Tongue (tissue), 2 donors: Measurements from ENCODE around the gene NBAS. TPM values are rescaled to one million over a fixed set of nuclear protein-coding genes. Genes with fewer than 3 reads are reported as not detected.
"Not testable (repeated sequence)": the region's sequence is repeated elsewhere in the genome, so short reads cannot be mapped to it uniquely, and the experiment has no call there.

Experiments used
- DNase-seq: peaks from one replicate; pipeline ENCODE4 v3.0.0-alpha.2; 2015
- total RNA-seq: library from RNA; depleted of rRNA; stranded (reverse); fragments of >200 nt; gene quantifications from one replicate; pipeline ENCODE4 v1.2.3, GENCODE V29; 2014

Gene NBAS
- total RNA-seq, 1 donor from 2014 or later = 73.3 TPM

GRCh38 chr2:15260196-15260595 is 300.9 kb downstream of the NBAS start:
- DNase-seq = no peak

GRCh38 chr2:15259356-15259756 is 301.8 kb downstream of the NBAS start:
- no peak for DNase-seq

DNA sequence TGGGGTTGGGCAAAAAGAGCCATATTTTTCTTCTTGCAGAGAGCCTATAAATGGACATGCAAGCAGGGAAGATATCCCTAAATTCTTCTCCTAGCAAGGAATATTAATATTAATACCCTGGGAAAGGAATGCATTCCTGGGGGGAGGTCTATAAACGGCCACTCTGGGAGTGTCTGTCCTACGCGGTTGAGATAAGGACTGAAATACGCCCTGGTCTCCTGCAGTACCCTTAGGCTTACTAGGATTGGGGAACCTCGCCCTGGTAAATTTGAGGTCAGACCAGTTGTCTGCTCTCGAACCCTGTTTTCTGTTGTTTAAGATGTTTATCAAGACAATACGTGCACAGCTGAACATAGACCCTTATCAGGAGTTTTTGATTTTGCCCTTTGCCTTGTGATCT is 302.7 kb downstream of the NBAS start:
- DNase-seq = not testable (repeated sequence)

DNA sequence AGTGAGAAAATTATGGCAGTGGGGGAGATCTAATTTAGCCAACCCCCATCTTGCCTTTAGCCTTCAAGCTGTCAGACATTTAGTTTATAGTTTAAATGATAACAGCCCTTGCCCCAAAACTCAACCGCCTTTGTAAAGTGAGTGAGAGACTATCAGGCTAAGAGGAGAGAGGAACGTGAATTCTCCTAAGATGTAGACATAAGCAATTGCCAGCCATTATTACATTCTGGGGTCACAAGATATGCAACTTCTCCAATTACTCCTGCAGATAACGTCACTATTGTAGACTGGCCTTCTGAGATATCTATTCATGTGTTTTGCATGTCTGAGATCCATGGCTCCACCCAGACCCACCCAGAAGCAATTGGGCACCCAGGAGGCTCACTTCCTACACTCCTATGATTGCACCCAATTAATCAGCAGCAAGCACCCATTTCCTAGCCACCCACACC is 307.3 kb downstream of the NBAS start:
- DNase-seq = no peak

DNA sequence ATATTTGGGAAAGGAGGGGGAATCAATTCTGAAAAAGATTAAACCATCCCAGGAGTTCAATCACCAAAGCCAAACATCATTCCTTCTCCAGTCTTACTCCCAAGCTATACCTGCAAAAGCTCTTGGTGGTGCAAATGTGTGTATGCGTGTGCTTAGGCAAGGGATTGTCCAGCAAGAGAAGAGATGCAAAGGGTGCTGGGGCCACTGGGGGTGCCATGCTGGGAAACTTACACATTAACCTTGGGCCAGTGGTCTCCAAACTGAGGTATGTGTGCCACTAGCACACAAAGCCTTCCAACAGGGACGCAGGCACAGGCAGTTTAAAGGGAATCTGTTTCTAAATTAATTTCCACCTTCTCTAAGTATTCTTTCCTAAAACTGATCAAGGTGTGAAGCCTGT is 307.9 kb downstream of the NBAS start:
- no peak for DNase-seq

- no peak for DNase-seq
Observed at GRCh38 chr2:15251753-15252152, 309.4 kb downstream of the NBAS start.

DNA sequence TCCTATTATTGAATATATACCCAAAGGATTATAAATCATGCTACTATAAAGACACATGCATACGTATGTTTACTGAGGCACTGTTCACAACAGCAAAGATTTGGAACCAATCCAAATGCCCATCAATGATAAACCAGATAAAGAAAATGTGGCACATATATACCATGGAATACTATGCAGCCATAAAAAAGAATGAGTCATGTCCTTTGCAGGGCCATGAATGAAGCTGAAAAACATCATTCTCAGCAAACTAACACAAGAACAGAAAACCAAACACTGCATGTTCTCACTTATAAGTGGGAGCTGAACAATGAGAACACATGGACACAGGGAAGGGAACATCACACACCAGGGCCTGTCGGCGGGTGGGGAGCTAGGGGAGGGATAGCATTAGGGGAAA is 310.2 kb downstream of the NBAS start:
- DNase-seq = not testable (repeated sequence)

DNA sequence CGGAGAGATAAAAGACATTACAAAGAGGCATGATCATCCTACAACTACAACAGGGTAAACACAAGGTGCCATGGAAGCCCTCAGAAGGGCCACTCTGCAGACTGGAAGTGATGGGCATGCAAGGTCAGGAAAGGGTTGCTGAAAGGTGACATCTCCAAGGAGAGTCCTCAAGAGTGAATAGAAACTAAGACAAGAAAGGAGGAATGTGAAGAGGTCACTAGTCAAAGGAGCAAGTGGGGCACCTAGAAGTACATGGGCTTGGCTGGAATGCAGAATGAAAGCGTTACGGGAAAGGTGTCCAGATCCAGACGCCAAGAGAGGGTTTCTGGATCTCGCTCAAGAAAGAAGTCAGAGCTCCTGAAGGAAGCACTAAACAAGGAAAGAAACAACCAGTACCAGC is 314.3 kb downstream of the NBAS start:
- DNase-seq = no peak

GRCh38 chr2:15243762-15244161 is 317.4 kb downstream of the NBAS start:
- DNase-seq = peak; percentile 22

DNA sequence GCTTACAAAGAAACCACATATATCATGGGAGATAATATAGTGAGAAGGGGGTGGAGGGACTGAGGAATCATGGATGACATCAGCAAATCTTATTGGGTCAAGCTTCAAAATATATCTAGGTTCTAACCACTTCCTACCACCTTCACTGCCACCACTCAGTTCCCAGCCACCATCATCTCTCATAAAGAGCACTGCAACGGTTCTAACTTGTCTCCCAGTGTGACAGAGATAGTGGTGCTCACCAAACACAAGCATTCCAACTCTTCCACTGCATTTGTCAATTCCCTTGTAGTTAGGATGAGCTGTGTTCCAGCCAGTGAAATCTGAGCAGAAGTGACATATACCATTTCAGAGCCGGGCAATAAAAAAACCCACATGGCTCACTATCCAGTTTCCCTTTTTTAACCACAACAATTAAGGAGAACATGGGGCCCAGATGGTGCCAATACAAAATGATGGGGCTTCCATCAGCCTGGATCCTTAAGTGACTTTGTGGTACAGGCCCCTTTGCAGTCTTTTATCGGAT is 318.1 kb downstream of the NBAS start:
- DNase-seq = no peak

GRCh38 chr2:15241929-15242328 is 319.2 kb downstream of the NBAS start:
- DNase-seq = no peak

GRCh38 chr2:15241201-15241600 is 319.9 kb downstream of the NBAS start:
- DNase-seq = no peak

GRCh38 chr2:15238028-15238427 is 323.1 kb downstream of the NBAS start:
- DNase-seq = no peak

DNA sequence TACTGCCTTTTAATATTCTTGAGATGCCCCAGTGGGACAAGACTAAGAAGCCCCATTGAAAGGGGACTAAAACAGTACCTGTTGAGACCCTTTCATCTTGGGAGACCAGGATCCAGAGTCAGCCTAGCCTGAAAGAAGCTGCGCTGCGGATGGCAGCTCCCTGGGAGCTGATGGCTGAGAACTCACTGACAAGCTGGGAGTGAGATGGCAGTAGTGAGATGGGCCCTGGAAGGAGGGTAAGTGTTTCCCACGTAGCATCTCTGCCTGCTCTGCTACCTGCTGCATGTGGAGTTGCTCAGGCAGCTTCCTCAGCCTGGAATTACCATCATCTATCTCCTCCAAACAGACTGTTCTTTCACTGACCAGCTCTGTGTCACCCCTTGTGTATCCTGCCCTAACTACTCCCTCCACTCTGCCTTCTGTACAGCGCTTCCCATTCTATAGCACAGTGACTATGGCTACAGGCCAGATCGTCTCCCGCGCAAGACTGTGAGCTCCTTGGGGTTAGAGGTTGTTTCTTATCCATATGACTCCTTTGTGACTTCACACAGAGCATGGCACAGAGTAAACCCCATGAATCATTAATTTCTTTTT is 330.4 kb downstream of the NBAS start:
- DNase-seq = no peak

DNA sequence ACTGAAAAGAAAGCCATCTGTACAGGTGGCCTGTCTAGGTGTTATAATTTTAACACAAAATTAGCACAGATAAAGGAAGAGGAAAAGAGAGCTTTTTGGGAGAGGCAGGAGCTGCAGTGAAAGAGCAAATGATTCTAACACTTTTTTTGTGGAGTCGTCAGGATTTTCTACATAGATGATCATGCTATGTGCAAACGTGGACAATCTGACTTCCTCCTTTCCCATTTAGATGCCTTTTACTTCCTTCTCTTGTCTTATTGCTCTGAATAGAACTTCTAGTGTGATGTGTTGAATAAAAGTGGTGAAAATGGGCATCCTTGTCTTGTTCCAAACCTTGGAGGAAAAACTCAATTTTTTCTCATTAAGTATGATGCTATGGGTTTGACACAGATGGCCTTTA is 334.5 kb downstream of the NBAS start:
- no peak for DNase-seq

GRCh38 chr2:15225131-15225530 is 336.0 kb downstream of the NBAS start:
- no peak for DNase-seq

DNA sequence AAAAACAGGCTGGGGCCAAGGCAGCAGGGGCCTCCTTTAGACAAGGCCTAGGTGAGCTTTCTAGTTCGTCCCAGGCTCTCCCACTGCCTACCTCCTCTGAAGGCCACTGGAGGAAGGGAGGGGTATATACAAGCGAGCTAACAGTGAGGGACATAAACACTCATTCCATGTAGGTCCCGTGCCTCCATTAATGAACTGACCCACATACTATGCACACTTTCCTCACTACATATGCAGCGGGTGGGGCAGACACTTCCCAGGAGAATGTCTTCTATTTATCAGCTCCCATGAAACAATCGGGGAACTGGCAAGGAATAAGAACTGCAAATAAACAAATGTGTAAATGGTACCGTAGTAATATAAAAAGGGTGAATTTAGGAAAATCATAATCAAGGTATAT is 336.5 kb downstream of the NBAS start:
- DNase-seq = no peak

- peak; percentile 5 for DNase-seq
Observed at GRCh38 chr2:15223887-15224286, 337.2 kb downstream of the NBAS start.

- DNase-seq = no peak
Observed at GRCh38 chr2:15222856-15223255, 338.3 kb downstream of the NBAS start.

- DNase-seq = no peak
Observed at GRCh38 chr2:15220603-15221002, 340.5 kb downstream of the NBAS start.

GRCh38 chr2:15218423-15219086 is 342.6 kb downstream of the NBAS start:
- DNase-seq = no peak

GRCh38 chr2:15212249-15212648 is 348.9 kb downstream of the NBAS start:
- no peak for DNase-seq

DNA sequence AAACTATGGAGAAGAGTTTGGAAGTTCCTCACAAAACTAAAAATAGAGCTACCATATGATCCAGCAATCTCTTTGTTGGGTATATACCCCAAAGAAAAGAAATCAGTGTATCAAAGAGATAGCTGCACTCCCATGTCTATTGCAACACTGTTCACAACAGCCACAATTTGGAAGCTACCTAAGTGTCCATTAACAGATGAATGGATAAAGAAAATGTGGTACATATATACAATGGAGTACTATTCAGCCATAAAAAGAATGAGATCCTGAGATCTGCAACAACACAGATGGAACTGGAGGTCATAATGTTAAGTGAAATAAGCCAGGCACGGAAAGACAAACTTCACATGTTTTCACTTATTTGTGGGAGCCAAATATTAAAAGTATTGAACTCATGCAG is 350.6 kb downstream of the NBAS start:
- DNase-seq = not testable (repeated sequence)

DNA sequence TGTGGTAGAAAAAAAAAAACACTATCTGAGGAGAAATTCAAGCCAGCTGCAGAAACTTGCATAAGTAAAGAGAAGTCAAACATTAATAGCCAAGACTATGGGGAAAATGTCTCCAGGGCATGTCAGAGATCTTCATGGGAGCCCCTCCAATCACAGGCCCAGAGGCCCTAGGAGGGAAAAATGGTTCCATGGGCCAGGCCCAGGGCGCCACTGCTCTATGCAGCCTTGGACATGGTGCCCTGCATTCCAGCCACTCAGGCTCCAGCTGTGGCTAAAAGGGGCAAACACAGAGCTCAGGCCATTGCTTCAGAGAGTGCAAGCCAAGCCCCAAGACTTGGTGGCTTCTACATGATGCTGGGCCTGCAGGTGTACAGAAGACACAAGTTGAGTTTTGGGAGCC is 354.7 kb downstream of the NBAS start:
- DNase-seq = no peak
